ENCODE results near the gene BAG5. TPM values are rescaled to one million over a fixed set of nuclear protein-coding genes. Genes with fewer than 3 reads are reported as not detected.

The BAG5 gene
- total RNA-seq, 4 donors from 2014 or later, result 40.3 to 44.3 (median 43.1) TPM

DNA sequence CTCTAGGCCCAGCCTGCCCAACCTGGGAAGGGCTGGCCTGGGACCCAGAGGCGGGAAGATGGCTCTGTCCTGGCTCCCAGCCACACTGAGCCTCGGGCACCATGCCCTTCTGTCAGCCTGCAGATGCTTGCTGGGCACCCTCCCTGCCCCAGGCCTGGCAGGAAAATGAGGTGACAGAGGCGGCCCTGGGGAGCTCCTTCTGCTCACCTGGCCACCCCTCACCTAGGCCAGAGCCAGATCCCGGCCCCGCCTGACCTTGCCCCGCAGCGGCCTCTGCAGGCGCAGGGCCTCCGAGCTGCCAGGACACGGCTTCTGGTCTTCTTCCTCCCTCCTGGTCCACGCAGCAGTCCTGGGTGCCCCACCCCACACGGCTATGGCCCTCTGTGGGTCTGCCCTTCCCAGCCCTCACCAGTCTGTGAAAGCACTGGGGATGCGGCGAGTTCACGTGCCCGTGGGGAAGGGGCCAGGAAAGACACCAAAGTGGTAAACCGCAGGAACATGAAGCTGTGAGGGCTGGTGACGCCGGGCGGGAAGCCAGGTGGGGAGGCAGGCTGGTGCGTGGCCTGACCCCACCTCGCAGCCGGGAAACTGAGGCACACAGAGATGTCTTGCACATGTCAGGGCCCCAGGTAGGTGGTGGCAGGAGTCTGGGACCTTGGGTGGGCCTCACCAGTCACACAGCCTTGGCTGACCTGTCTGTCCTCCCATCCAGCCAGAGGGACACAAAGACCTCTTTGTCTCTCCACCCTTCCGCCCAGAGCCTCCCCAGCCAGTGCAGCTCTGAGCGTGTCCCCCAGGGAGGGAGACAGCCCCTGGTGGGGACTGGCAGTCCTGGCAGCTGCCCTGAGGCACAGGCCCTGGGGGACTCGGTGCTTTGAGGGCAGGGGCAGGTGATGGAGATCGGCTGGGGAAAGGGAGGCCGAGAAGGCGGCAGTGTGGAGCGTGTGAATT, 12.8 kb downstream of the BAG5 start:
- intact Hi-C loops (cut with DNase I; ENCODE audit: low total_unique reads), result loop anchor here (5.0 kb wide), 1 partner anchor 47 kb away; no protein-coding TSS in a partner anchor
- TF ChIP-seq, protein P1, sequence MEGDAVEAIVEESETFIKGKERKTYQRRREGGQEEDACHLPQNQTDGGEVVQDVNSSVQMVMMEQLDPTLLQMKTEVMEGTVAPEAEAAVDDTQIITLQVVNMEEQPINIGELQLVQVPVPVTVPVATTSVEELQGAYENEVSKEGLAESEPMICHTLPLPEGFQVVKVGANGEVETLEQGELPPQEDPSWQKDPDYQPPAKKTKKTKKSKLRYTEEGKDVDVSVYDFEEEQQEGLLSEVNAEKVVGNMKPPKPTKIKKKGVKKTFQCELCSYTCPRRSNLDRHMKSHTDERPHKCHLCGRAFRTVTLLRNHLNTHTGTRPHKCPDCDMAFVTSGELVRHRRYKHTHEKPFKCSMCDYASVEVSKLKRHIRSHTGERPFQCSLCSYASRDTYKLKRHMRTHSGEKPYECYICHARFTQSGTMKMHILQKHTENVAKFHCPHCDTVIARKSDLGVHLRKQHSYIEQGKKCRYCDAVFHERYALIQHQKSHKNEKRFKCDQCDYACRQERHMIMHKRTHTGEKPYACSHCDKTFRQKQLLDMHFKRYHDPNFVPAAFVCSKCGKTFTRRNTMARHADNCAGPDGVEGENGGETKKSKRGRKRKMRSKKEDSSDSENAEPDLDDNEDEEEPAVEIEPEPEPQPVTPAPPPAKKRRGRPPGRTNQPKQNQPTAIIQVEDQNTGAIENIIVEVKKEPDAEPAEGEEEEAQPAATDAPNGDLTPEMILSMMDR (IDR thresholded peaks at IDR 0.05), result no peak
- TF ChIP-seq POLR2A (IDR thresholded peaks at IDR 0.05), result no peak
- peak in 1 of 2 donors; percentile 87 for DNase-seq (ENCODE audit: low spot score in 2 of 2)
- no peak overlapping the region for H3K4me3 ChIP-seq (ENCODE audit: low read depth, poor library complexity, severe bottlenecking)
- 45 to 56% methylated on average over 26 to 30 of the region's 30 CpGs for WGBS, 2 donors

- WGBS, 2 donors, result 63 to 66% methylated on average over 18 to 27 of the region's 27 CpGs
- no peak for DNase-seq (ENCODE audit: low spot score in 2 of 2)
- intact Hi-C loops (cut with DNase I; ENCODE audit: low total_unique reads), result loop anchor here (5.0 kb wide), 1 partner anchor 46 kb away; no protein-coding TSS in a partner anchor
- TF ChIP-seq, protein P1 (IDR thresholded peaks at IDR 0.05), result no peak
- TF ChIP-seq POLR2A (IDR thresholded peaks at IDR 0.05), result no peak
- H3K4me3 ChIP-seq (ENCODE audit: low read depth, poor library complexity, severe bottlenecking), result no peak overlapping the region
Measured at GRCh38 chr14:103548463-103549351, 13.8 kb downstream of the BAG5 start.

- intact Hi-C loops (cut with DNase I; ENCODE audit: low total_unique reads), result loop anchor here (5.0 kb wide), 1 partner anchor 46 kb away; no protein-coding TSS in a partner anchor
- H3K4me3 ChIP-seq (ENCODE audit: low read depth, poor library complexity, severe bottlenecking), result no peak overlapping the region
- DNase-seq (ENCODE audit: low spot score in 2 of 2), result no peak
- 78% methylated on average over 18 of the region's 18 CpGs for WGBS, 2 donors
- TF ChIP-seq, protein P1 (IDR thresholded peaks at IDR 0.05), result no peak
- no peak for TF ChIP-seq POLR2A (IDR thresholded peaks at IDR 0.05)
Measured at GRCh38 chr14:103547941-103548462, 14.5 kb downstream of the BAG5 start.

DNA sequence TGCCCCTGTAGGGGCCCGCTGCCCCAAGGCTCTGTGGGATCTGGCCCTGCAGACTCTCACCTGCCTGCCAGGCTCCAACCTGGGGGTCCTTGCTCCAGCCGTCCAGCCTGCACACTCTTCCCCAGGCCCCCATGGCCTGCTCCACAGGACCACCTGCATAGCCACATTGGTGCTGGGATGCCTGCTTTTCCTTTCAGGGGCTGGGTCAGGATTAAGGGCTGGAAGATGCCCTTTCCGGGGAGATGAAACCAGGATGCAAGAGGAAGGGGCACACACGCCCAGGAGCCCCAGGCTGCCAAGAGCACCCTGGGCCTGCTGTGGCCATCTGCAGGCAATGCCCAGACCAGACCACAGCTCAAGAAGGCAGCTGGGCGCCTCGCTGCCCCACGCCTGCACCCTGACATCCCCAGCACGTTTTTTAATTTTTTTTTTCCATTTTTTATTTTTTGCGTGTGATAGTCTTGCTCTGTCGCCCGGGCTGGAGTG, 15.0 kb downstream of the BAG5 start:
- 86% methylated on average over 11 of the region's 11 CpGs for WGBS, 2 donors
- no peak overlapping the region for H3K4me3 ChIP-seq (ENCODE audit: low read depth, poor library complexity, severe bottlenecking)
- no peak for TF ChIP-seq POLR2A (IDR thresholded peaks at IDR 0.05)
- TF ChIP-seq, protein P1 (IDR thresholded peaks at IDR 0.05), result no peak
- no peak for DNase-seq (ENCODE audit: low spot score in 2 of 2)
- intact Hi-C loops (cut with DNase I; ENCODE audit: low total_unique reads), result loop anchor here (5.0 kb wide), 1 partner anchor 45 kb away; no protein-coding TSS in a partner anchor
